Activated CD4-positive, alpha-beta T cell treated with anti-CD3 and anti-CD28 coated beads for 36 hours (primary cell): ENCODE measurements around the gene CIDEA. TPM values are rescaled to one million over a fixed set of nuclear protein-coding genes. Genes with fewer than 3 reads are reported as not detected.
"Not testable (repeated sequence)": the region's sequence is repeated elsewhere in the genome, so short reads cannot be mapped to it uniquely, and the experiment has no call there.

Experiments used
- ATAC-seq: fragments of 200-7000 bp; cut with Tn5 transposase; one replicate; pipeline ENCODE4 v1.10.0; 2021; ENCODE audit warnings: mild to moderate bottlenecking, moderate library complexity
- CTCF ChIA-PET: fragments of 350-600 bp; sonication (Branson Sonifier 250); formaldehyde crosslinking; loops from one replicate; lab custom pipeline; 2021; ENCODE audit warnings: antibody characterized with exemption; lab: Charles Lee
- POLR2A ChIA-PET: fragments of 350-600 bp; sonication (Branson Sonifier 250); formaldehyde crosslinking; loops from one replicate; lab custom pipeline; 2021; ENCODE audit warnings: antibody characterized with exemption, inconsistent platforms; lab: Charles Lee
- DNase-seq: peaks from one replicate; pipeline ENCODE4 v3.0.0-alpha.2; 2020
- H3K27ac Mint-ChIP-seq: one replicate; pipeline ENCODE4 v1.8.0; 2021; ENCODE audit warnings: mixed read lengths
- H3K27me3 Mint-ChIP-seq: one replicate; pipeline ENCODE4 v1.8.0; 2021; ENCODE audit warnings: mixed read lengths
- H3K36me3 Mint-ChIP-seq: one replicate; pipeline ENCODE4 v1.8.0; 2021; ENCODE audit warnings: low read depth, mixed read lengths
- H3K4me1 Mint-ChIP-seq: one replicate; pipeline ENCODE4 v1.8.0; 2021; ENCODE audit warnings: mixed read lengths
- H3K4me3 Mint-ChIP-seq: one replicate; pipeline ENCODE4 v1.8.0; 2021; ENCODE audit warnings: mild to moderate bottlenecking, moderate library complexity, mixed read lengths
- H3K9me3 Mint-ChIP-seq: one replicate; pipeline ENCODE4 v1.8.0; 2021; ENCODE audit warnings: low read depth, mixed read lengths
- intact Hi-C, 2 experiments: fragments of 100-400 bp; cut with DNase I in 1 of 2; cut with micrococcal nuclease in 1 of 2; formaldehyde crosslinking; loops; one replicate each; pipeline versions ENCODE4 v1.14.2 to v1.15.1; 2022 to 2024; cut with DNase I, micrococcal nuclease
- total RNA-seq, 2 experiments: library from RNA; stranded (reverse); gene quantifications; one replicate each; pipeline ENCODE4 v1.2.3, GENCODE V29; 2021

The CIDEA gene
- total RNA-seq, 2 experiments from 2014 or later: not detected

- H3K27me3 Mint-ChIP-seq, POLR2A ChIA-PET, H3K27ac Mint-ChIP-seq, H3K36me3 Mint-ChIP-seq, CTCF ChIA-PET, H3K9me3 Mint-ChIP-seq, DNase-seq, H3K4me1 Mint-ChIP-seq, H3K4me3 Mint-ChIP-seq, ATAC-seq: not testable (repeated sequence)
- intact Hi-C loops: loop anchor here in 1 of 2 experiments (10.0 kb wide), 1 partner anchor 136 kb away; the partner anchor contains the start of gene ANKRD62
Measured at GRCh38 chr18:12230561-12230960, 23.6 kb upstream of the CIDEA start.

GRCh38 chr18:12231040-12231882 is 22.9 kb upstream of the CIDEA start:
- ChIA-PET POLR2A (no interaction called here), CTCF (no interaction called here)
- intact Hi-C loops: loop anchor here in 1 of 2 experiments (10.0 kb wide), 1 partner anchor 136 kb away; the partner anchor contains the start of gene ANKRD62
- ATAC-seq (no peak), DNase-seq (no peak)
- Mint-ChIP-seq H3K4me1 (no peaks in the 10 kb centered on the region), H3K27ac (no peak overlapping the region), H3K9me3 (no peaks in the 10 kb centered on the region), H3K27me3 (peaks cover 9% of the 10 kb centered on the region), H3K4me3 (no peak overlapping the region), H3K36me3 (no peaks in the 10 kb centered on the region)

GRCh38 chr18:12231986-12232385 is 22.2 kb upstream of the CIDEA start:
- intact Hi-C loops: loop anchor here in 1 of 2 experiments (10.0 kb wide), 1 partner anchor 137 kb away; the partner anchor contains the start of gene ANKRD62
- CTCF ChIA-PET: no interaction called here
- no peak overlapping the region for H3K4me3 Mint-ChIP-seq
- H3K27me3 Mint-ChIP-seq: peaks cover 12% of the 10 kb centered on the region
- ATAC-seq (no peak), DNase-seq (no peak)
- H3K9me3 Mint-ChIP-seq: no peaks in the 10 kb centered on the region
- no peaks in the 10 kb centered on the region for H3K36me3 Mint-ChIP-seq
- no peak overlapping the region for H3K27ac Mint-ChIP-seq
- POLR2A ChIA-PET: no interaction called here
- H3K4me1 Mint-ChIP-seq: no peaks in the 10 kb centered on the region

- no peak for ATAC-seq
- intact Hi-C loops: loop anchor here in 1 of 2 experiments (10.0 kb wide), 1 partner anchor 139 kb away; the partner anchor contains the start of gene ANKRD62
- Mint-ChIP-seq H3K4me3 (no peak overlapping the region), H3K36me3 (no peaks in the 10 kb centered on the region), H3K9me3 (no peaks in the 10 kb centered on the region), H3K4me1 (no peaks in the 10 kb centered on the region), H3K27ac (no peak overlapping the region), H3K27me3 (peaks cover 21% of the 10 kb centered on the region)
- CTCF ChIA-PET: no interaction called here
- DNase-seq: no peak
- POLR2A ChIA-PET: no interaction called here
Measured at GRCh38 chr18:12233378-12233777, 20.8 kb upstream of the CIDEA start.

- H3K27ac Mint-ChIP-seq: no peak overlapping the region
- no peak overlapping the region for H3K4me3 Mint-ChIP-seq
- ChIA-PET POLR2A (interaction anchor here (0.6 kb wide), 1 partner anchor 82 kb away, joined by 3 read pairs; no protein-coding TSS in a partner anchor), CTCF (no interaction called here)
- peaks cover 30% of the 10 kb centered on the region for H3K27me3 Mint-ChIP-seq
- intact Hi-C loops: loop anchor here (5.0 to 10.0 kb wide), 3 partner anchors 140 to 577 kb away; partner anchors contain the start of gene ANKRD62 (in 1 of the 2)
- no peaks in the 10 kb centered on the region for H3K4me1 Mint-ChIP-seq
- DNase-seq (no peak), ATAC-seq (no peak)
- H3K36me3 Mint-ChIP-seq: no peaks in the 10 kb centered on the region
- no peaks in the 10 kb centered on the region for H3K9me3 Mint-ChIP-seq
Measured at GRCh38 chr18:12234451-12235190, 19.5 kb upstream of the CIDEA start.

GRCh38 chr18:12236141-12236540 is 18.0 kb upstream of the CIDEA start:
- Mint-ChIP-seq H3K4me3 (no peak overlapping the region), H3K36me3 (no peaks in the 10 kb centered on the region), H3K4me1 (no peaks in the 10 kb centered on the region), H3K27ac (no peak overlapping the region), H3K9me3 (no peaks in the 10 kb centered on the region), H3K27me3 (peaks cover 29% of the 10 kb centered on the region)
- ChIA-PET CTCF (interaction anchor here (0.6 to 1.3 kb wide), 9 partner anchors 10 to 581 kb away, joined by 3 to 4 read pairs (median 3); no protein-coding TSS in a partner anchor), POLR2A (interaction anchor here (0.7 kb wide), 1 partner anchor 137 kb away, joined by 4 read pairs; no protein-coding TSS in a partner anchor)
- ATAC-seq (no peak), DNase-seq (no peak)
- intact Hi-C loops: loop anchor here (2.0 to 10.0 kb wide), 4 partner anchors 141 to 579 kb away; partner anchors contain the start of gene ANKRD62 (in 1 of the 2)

GRCh38 chr18:12236934-12237832 is 17.0 kb upstream of the CIDEA start:
- peak; percentile 98 for ATAC-seq
- H3K4me3 Mint-ChIP-seq: no peak overlapping the region
- H3K9me3 Mint-ChIP-seq: no peaks in the 10 kb centered on the region
- DNase-seq: peak; percentile 86
- no peaks in the 10 kb centered on the region for H3K4me1 Mint-ChIP-seq
- POLR2A ChIA-PET: interaction anchor here (0.7 kb wide), 1 partner anchor 136 kb away, joined by 4 read pairs; no protein-coding TSS in a partner anchor
- peaks cover 36% of the 10 kb centered on the region for H3K27me3 Mint-ChIP-seq
- H3K27ac Mint-ChIP-seq: no peak overlapping the region
- intact Hi-C loops: loop anchor here (1.0 to 10.0 kb wide), 5 partner anchors 142 to 580 kb away; partner anchors contain the start of gene ANKRD62 (in 1 of the 2)
- H3K36me3 Mint-ChIP-seq: no peaks in the 10 kb centered on the region
- CTCF ChIA-PET: interaction anchor here (0.6 to 1.3 kb wide), 11 partner anchors 9 to 1363 kb away, joined by 3 to 4 read pairs (median 4); no protein-coding TSS in a partner anchor

GRCh38 chr18:12238826-12239225 is 15.3 kb upstream of the CIDEA start:
- no peaks in the 10 kb centered on the region for H3K9me3 Mint-ChIP-seq
- H3K36me3 Mint-ChIP-seq: no peaks in the 10 kb centered on the region
- no peak overlapping the region for H3K4me3 Mint-ChIP-seq
- H3K4me1 Mint-ChIP-seq: no peaks in the 10 kb centered on the region
- CTCF ChIA-PET: interaction anchor here (0.5 to 1.0 kb wide), 4 partner anchors 18 to 354 kb away, joined by 3 to 4 read pairs (median 3); no protein-coding TSS in a partner anchor
- ATAC-seq (no peak), DNase-seq (no peak)
- H3K27ac Mint-ChIP-seq: no peak overlapping the region
- POLR2A ChIA-PET: no interaction called here
- intact Hi-C loops: loop anchor here (5.0 to 10.0 kb wide), 3 partner anchors 144 to 582 kb away; partner anchors contain the start of gene ANKRD62 (in 1 of the 2)
- H3K27me3 Mint-ChIP-seq: peaks cover 43% of the 10 kb centered on the region

GRCh38 chr18:12239431-12239830 is 14.7 kb upstream of the CIDEA start:
- ChIA-PET POLR2A (no interaction called here), CTCF (no interaction called here)
- intact Hi-C loops: loop anchor here (5.0 to 10.0 kb wide), 3 partner anchors 145 to 582 kb away; partner anchors contain the start of gene ANKRD62 (in 1 of the 2)
- ATAC-seq (no peak), DNase-seq (no peak)
- no peak overlapping the region for H3K27ac Mint-ChIP-seq
- H3K4me1 Mint-ChIP-seq: no peaks in the 10 kb centered on the region
- H3K4me3 Mint-ChIP-seq: no peak overlapping the region
- H3K9me3 Mint-ChIP-seq: no peaks in the 10 kb centered on the region
- H3K36me3 Mint-ChIP-seq: no peaks in the 10 kb centered on the region
- H3K27me3 Mint-ChIP-seq: peaks cover 44% of the 10 kb centered on the region

GRCh38 chr18:12242658-12243260 is 11.4 kb upstream of the CIDEA start:
- intact Hi-C loops: no loop called here
- H3K36me3 Mint-ChIP-seq: no peaks in the 10 kb centered on the region
- DNase-seq (no peak), ATAC-seq (no peak)
- no peaks in the 10 kb centered on the region for H3K4me1 Mint-ChIP-seq
- ChIA-PET POLR2A (no interaction called here), CTCF (no interaction called here)
- no peaks in the 10 kb centered on the region for H3K9me3 Mint-ChIP-seq
- H3K4me3 Mint-ChIP-seq: no peak overlapping the region
- H3K27me3 Mint-ChIP-seq: peaks cover 32% of the 10 kb centered on the region
- no peak overlapping the region for H3K27ac Mint-ChIP-seq
